PC-9 (cell line): Measurements from ENCODE around the gene BRIP1.

Experiments
- CTCF ChIP-seq: fragments of 200-600 bp; sonication (generic); conservative IDR thresholded peaks from 2 replicates; pipeline ENCODE4 v1.6.1; 2017; ENCODE audit warnings: mixed run types, antibody characterized with exemption, mild to moderate bottlenecking, moderate library complexity
- EZH2 ChIP-seq: fragments of 200-600 bp; sonication (generic); IDR thresholded peaks from 2 replicates; pipeline ENCODE4 v1.8.0; 2017; ENCODE audit warnings: antibody characterized with exemption, low read depth

GRCh38 chr17:61698244-61698643 is 165.1 kb downstream of the BRIP1 start:
- TF ChIP-seq CTCF = no peak
- no peak for TF ChIP-seq EZH2
